Measurements from ENCODE around the gene DOCK4.

DNA sequence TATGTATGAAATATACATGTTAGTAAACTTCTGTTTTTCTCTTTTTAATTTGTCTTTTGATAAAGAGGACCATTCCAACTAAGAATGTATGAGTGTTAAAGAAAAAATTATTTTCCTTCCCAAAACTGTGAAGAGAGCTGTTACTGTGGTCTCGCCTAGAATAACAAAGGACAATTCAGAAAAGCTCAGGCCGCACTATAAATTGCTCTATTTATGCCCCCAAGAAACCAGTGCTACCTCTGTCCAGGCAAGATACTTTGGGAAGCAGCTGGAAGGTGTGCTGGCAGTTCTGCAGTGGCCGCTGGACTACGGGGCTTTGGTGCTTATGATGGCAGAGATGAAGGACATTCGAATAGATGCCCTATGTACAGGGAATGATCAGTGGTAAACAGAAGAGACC is 252.1 kb downstream of the DOCK4 start:
- TF ChIP-seq, protein P1, sequence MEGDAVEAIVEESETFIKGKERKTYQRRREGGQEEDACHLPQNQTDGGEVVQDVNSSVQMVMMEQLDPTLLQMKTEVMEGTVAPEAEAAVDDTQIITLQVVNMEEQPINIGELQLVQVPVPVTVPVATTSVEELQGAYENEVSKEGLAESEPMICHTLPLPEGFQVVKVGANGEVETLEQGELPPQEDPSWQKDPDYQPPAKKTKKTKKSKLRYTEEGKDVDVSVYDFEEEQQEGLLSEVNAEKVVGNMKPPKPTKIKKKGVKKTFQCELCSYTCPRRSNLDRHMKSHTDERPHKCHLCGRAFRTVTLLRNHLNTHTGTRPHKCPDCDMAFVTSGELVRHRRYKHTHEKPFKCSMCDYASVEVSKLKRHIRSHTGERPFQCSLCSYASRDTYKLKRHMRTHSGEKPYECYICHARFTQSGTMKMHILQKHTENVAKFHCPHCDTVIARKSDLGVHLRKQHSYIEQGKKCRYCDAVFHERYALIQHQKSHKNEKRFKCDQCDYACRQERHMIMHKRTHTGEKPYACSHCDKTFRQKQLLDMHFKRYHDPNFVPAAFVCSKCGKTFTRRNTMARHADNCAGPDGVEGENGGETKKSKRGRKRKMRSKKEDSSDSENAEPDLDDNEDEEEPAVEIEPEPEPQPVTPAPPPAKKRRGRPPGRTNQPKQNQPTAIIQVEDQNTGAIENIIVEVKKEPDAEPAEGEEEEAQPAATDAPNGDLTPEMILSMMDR (IDR thresholded peaks at IDR 0.05) = no peak
- TF ChIP-seq POLR2A (IDR thresholded peaks at IDR 0.05) = no peak
- no peak for TF ChIP-seq EP300 (IDR thresholded peaks at IDR 0.05)
